ENCODE measurements around the gene KRTAP19-4. TPM values are rescaled to one million over a fixed set of nuclear protein-coding genes. Genes with fewer than 3 reads are reported as not detected.
"Not testable (repeated sequence)": the region's sequence is repeated elsewhere in the genome, so short reads cannot be mapped to it uniquely, and the experiment has no call there.

Gene KRTAP19-4
- total RNA-seq, result not detected in 2 replicates

GRCh38 chr21:30497065-30497464, at the start of gene KRTAP19-4:
TSS of gene KRTAP19-4 (minus strand) at chr21:30497165. CDS start at chr21:30497110, 55 bp downstream.
- DNase-seq (ENCODE audit: low read depth), result no peak

DNA sequence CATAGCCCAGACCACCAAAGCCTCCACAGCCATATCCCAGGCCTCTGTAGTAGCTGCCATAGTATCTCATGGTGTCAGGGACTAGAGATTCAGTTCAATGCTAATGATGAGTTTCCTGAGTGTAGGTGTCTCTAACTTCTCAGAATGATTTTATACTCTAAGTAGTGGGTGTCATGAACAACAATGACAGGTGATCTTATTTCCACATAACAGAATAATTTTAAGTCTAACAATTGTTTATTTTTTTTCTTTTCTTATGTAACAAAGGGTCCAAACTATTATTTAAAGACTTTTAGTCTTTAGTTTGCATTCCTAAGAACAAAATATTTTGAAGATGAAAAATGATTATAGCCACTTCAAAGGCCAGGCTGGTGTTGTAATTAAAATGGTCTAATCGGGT, 44.8 kb upstream of the KRTAP19-4 start, which contains the start of gene KRTAP19-6:
Gene KRTAP19-6, minus strand, starts transcription at position 101 of the 400 bp plus-strand sequence. Its CDS starts 31 bp downstream, at position 70.
- no peak for DNase-seq (ENCODE audit: low read depth)

GRCh38 chr21:30518876-30519275, 21.9 kb upstream of the KRTAP19-4 start:
- DNase-seq (ENCODE audit: low read depth), result no peak

DNA sequence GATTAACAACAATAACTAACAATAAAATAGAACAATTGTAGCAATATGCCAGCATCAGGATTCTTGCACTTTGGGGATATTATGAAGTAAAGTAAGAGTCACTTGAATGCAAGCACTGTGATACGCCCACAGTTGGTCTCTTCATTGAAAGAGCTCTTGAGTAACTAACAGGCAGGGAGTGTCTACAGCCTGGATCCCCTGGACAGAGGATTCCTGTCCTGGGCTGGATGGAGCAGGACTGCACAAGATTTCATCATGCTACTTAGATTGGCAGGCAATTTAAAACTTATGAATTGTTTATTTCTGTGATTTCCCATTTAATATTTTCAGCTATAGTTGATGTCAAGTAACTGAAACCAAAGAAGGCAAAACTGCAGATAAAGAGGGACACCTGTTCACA, 18.7 kb upstream of the KRTAP19-4 start:
- no peak for DNase-seq (ENCODE audit: low read depth)

- DNase-seq (ENCODE audit: low read depth), result not testable (repeated sequence)
Measured at GRCh38 chr21:30505621-30506205, 8.7 kb upstream of the KRTAP19-4 start.

GRCh38 chr21:30502041-30502440, 5.1 kb upstream of the KRTAP19-4 start, which contains the start of gene KRTAP19-5:
TSS of gene KRTAP19-5 (minus strand) at chr21:30502141. CDS start at chr21:30502090, 51 bp downstream.
- no peak for DNase-seq (ENCODE audit: low read depth)

- no peak for DNase-seq (ENCODE audit: low read depth)
Measured at GRCh38 chr21:30491963-30492428, 5.0 kb downstream of the KRTAP19-4 start, which contains the start of gene KRTAP19-3. TSS of gene KRTAP19-3 (minus strand) at chr21:30492013. CDS start at chr21:30491957, 56 bp downstream.

GRCh38 chr21:30487336-30487735, 9.6 kb downstream of the KRTAP19-4 start, which contains the start of gene KRTAP19-2:
TSS of gene KRTAP19-2 (minus strand) at chr21:30487436. CDS start at chr21:30487348, 88 bp downstream.
- no peak for DNase-seq (ENCODE audit: low read depth)

DNA sequence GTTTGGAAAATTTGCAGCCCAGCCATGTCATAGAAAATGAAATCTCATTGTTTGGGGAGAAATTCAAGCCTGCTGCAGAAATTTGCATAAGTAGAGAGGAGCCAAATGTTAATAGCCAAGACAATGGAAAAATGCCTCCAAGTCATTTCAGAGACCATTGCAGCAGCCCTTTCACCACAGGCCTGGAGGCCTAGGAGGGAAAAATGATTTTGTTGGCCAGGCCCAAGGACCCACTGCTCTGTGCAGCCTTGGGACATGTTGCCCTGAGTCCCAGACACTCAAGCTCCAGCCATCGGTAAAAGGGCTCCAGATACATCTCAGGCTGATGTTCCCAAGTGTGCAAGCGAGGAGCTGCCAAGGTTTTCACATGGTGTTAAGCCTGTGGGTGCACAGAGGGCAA, 10.8 kb downstream of the KRTAP19-4 start:
- DNase-seq (ENCODE audit: low read depth), result no peak

- DNase-seq (ENCODE audit: low read depth), result no peak
Measured at GRCh38 chr21:30482130-30482529, 14.8 kb downstream of the KRTAP19-4 start.

- DNase-seq (ENCODE audit: low read depth), result no peak
Measured at GRCh38 chr21:30480145-30480544, 16.8 kb downstream of the KRTAP19-4 start, which contains the start of gene KRTAP19-1. TSS of gene KRTAP19-1 (minus strand) at chr21:30480367. CDS start at chr21:30480317, 50 bp downstream.

- DNase-seq (ENCODE audit: low read depth), result no peak
Measured at GRCh38 chr21:30479259-30479658, 17.7 kb downstream of the KRTAP19-4 start.

DNA sequence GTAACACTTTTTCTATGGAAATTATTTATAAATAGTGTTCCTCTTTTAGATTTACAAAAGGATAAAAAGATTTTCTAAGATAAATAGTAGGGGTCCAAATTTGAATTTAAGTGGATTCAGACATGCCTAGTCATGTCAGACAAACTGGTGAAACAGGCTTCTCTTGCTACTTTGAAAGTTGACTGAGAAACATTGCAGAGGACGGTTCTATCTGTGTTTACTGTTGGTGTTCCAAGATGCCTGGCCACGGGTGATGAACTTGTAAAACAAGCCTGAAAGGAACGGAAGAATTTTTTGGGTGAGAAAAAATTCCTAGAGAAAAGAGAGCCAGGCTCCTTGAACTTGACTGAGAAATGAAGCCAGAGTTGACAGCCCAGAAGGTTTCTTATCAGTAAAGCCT, 19.0 kb downstream of the KRTAP19-4 start:
- DNase-seq (ENCODE audit: low read depth), result no peak

DNA sequence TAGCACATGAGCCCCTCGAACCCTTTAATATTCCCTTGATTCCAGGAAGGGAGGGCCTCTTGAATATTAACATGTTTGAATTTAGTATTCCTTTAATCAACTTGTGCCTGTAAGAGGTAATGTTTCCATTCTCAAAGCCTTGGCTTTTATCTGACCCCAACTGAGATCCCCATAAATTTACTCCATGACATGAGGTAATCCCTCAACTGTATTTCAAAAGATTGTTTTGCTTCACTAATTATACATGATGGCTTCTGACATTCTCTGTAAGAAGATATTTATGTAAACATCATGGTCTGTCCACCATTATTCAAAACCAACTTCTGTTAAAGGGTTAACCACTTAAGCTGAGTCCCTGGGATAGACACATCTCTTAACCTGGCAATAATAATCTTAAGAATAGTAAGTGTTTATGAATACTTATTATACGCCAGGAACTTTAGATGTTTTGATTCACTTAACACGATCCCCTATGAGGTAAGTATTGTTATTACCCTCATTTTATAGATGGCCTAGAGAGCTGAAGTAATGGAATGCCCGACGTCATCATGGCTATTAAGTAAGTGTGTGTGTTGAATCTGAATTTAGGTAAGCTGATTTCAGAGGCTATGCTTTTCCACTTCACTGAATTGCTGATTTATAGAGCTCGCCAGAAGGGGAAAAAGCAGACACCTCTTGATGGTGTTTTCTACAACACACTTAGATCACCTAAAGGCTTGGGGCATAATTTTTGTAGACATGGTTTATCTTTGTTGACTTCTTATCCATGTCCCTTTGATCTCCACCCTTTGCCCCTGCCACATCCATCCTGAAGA, 27.9 kb downstream of the KRTAP19-4 start:
- no peak for DNase-seq (ENCODE audit: low read depth)

DNA sequence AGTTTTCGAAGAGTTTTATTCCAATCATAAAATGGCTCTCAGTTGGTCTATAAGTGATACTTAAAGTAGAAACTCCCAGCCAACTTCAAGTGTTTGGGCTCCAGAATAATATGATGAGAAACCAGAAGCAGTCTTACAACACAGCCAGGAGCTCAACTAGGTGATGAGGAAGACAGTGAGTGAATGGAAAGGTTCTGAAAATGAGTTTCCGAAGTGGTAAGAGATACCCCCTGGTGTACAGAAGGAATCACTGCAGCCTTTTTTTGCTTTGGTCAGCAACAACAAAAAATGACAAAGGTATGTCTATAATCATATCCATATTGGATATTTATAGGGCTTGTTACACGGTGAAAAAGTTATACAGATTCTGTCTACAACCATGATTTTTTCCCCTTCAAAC, 33.3 kb downstream of the KRTAP19-4 start:
- DNase-seq (ENCODE audit: low read depth), result no peak

DNA sequence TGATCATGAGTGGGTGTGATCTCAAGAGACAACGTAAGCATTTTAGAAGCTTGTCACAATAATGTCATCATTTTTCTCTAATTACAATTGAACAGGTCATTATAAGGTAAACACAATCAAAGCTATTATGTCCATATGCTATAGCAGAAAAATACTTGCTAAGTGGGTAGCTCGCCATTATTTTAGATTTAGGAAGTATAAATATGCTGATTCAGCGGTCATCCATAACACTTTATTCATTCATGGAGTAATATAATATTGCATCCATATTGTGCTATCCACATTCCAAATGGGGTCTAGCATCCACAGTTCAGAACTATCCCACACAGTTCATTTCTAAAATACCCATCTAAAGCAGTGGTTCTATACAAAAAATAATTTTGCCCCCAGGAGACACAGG, 48.5 kb downstream of the KRTAP19-4 start:
- no peak for DNase-seq (ENCODE audit: low read depth)

- no peak for DNase-seq (ENCODE audit: low read depth)
Measured at GRCh38 chr21:30447056-30447455, 49.9 kb downstream of the KRTAP19-4 start.

Other genes with a start within 250 kb of the KRTAP19-4 start
- not detected in 2 replicates for gene KRTAP24-1, start 214.2 kb downstream of the KRTAP19-4 start, total RNA-seq
- not detected in 2 replicates for gene KRTAP25-1, start 207.7 kb downstream of the KRTAP19-4 start, total RNA-seq
- not detected in 2 replicates for gene KRTAP26-1, start 176.8 kb downstream of the KRTAP19-4 start, total RNA-seq
- not detected in 2 replicates for gene KRTAP27-1, start 159.5 kb downstream of the KRTAP19-4 start, total RNA-seq
- not detected in 2 replicates for gene KRTAP23-1, start 148.6 kb downstream of the KRTAP19-4 start, total RNA-seq
- not detected in 2 replicates for gene KRTAP13-2, start 124.9 kb downstream of the KRTAP19-4 start, total RNA-seq
- not detected in 2 replicates for gene KRTAP13-1, start 101.1 kb downstream of the KRTAP19-4 start, total RNA-seq
- not detected in 2 replicates for gene KRTAP13-3, start 71.2 kb downstream of the KRTAP19-4 start, total RNA-seq
- not detected in 2 replicates for gene KRTAP13-4, start 66.9 kb downstream of the KRTAP19-4 start, total RNA-seq
- gene KRTAP15-1, start 56.9 kb downstream of the KRTAP19-4 start, total RNA-seq, result not detected in 2 replicates
- gene KRTAP19-1, start 16.8 kb downstream of the KRTAP19-4 start, total RNA-seq, result not detected in 2 replicates
- not detected in 2 replicates for gene KRTAP19-2, start 9.7 kb downstream of the KRTAP19-4 start, total RNA-seq
- not detected in 2 replicates for gene KRTAP19-3, start 5.2 kb downstream of the KRTAP19-4 start, total RNA-seq
- not detected in 2 replicates for gene KRTAP19-5, start 5.0 kb upstream of the KRTAP19-4 start, total RNA-seq
- gene KRTAP19-6, start 44.7 kb upstream of the KRTAP19-4 start, total RNA-seq, result not detected in 2 replicates
- gene KRTAP19-7, start 64.1 kb upstream of the KRTAP19-4 start, total RNA-seq, result not detected in 2 replicates
- not detected in 2 replicates for gene KRTAP22-2, start 93.2 kb upstream of the KRTAP19-4 start, total RNA-seq
- gene KRTAP6-3, start 95.3 kb upstream of the KRTAP19-4 start, total RNA-seq, result not detected in 2 replicates
- not detected in 2 replicates for gene KRTAP6-2, start 101.7 kb upstream of the KRTAP19-4 start, total RNA-seq
- not detected in 2 replicates for gene KRTAP22-1, start 103.9 kb upstream of the KRTAP19-4 start, total RNA-seq
- not detected in 2 replicates for gene KRTAP6-1, start 116.8 kb upstream of the KRTAP19-4 start, total RNA-seq
- gene KRTAP20-1, start 119.3 kb upstream of the KRTAP19-4 start, total RNA-seq, result not detected in 2 replicates
- not detected in 2 replicates for gene KRTAP20-4, start 123.5 kb upstream of the KRTAP19-4 start, total RNA-seq
- gene KRTAP20-2, start 138.0 kb upstream of the KRTAP19-4 start, total RNA-seq, result not detected in 2 replicates
- gene KRTAP20-3, start 145.7 kb upstream of the KRTAP19-4 start, total RNA-seq, result not detected in 2 replicates
- gene KRTAP21-3, start 221.6 kb upstream of the KRTAP19-4 start, total RNA-seq, result not detected in 2 replicates